H1 (cell line): ENCODE data around the gene GPS1. TPM values are rescaled to one million over a fixed set of nuclear protein-coding genes. Genes with fewer than 3 reads are reported as not detected.
A peak's percentile ranks its signal among the peaks of the same experiment; 100 is the strongest.

ENCODE experiments used
- CTCF ChIA-PET: fragments of 300-600 bp; sonication (Branson Sonifier 250); formaldehyde crosslinking; loops from one replicate; lab custom pipeline; 2021; ENCODE audit not compliant: partially characterized antibody; lab: Charles Lee
- POLR2A ChIA-PET: fragments of 300-600 bp; sonication (Branson Sonifier 250); formaldehyde crosslinking; loops from one replicate; lab custom pipeline; 2021; ENCODE audit warnings: inconsistent platforms; ENCODE audit not compliant: partially characterized antibody; lab: Charles Lee
- DNase-seq, 2 experiments: peaks; one replicate each; pipeline versions ENCODE4 v3.0.0 to v3.0.0-alpha.2; 2010 to 2022; ENCODE audit warnings: low spot score in 2 of 2, low read depth in 1 of 2, mixed read lengths in 1 of 2
- FAIRE-seq: peaks from 2 replicates; lab custom pipeline; 2011; peaks lifted over from hg19 to GRCh38; lab: Jason Lieb, UNC
- H2AFZ ChIP-seq: 2 replicates; pipeline ENCODE4 v1.8.1; 2012; ENCODE audit warnings: low read length, inconsistent platforms
- H2AK5ac ChIP-seq: 2 replicates; pipeline ENCODE4 v1.6.1; 2013; ENCODE audit warnings: low read depth, low read length
- H2BK120ac ChIP-seq: replicated peaks from 2 replicates; pipeline ENCODE3; 2013; ENCODE audit warnings: low read depth, low read length, inconsistent platforms
- H2BK12ac ChIP-seq: 2 replicates; pipeline ENCODE4 v1.6.1; 2013; ENCODE audit warnings: low read depth, low read length
- H2BK15ac ChIP-seq: 2 replicates; pipeline ENCODE4 v1.6.1; 2013; ENCODE audit warnings: low read length
- H2BK20ac ChIP-seq: 2 replicates; pipeline ENCODE4 v1.6.1; 2013; ENCODE audit warnings: low read length
- H2BK5ac ChIP-seq: 2 replicates; pipeline ENCODE4 v1.6.1; 2013; ENCODE audit warnings: low read depth, low read length
- H3K14ac ChIP-seq: 2 replicates; pipeline ENCODE4 v1.6.1; 2013; ENCODE audit warnings: inconsistent platforms; ENCODE audit not compliant: insufficient read length
- H3K18ac ChIP-seq: 2 replicates; pipeline ENCODE4 v1.6.1; 2013; ENCODE audit warnings: low read length; ENCODE audit errors: extremely low read depth
- H3K23ac ChIP-seq: 2 replicates; pipeline ENCODE4 v1.6.1; 2013; ENCODE audit warnings: inconsistent platforms; ENCODE audit not compliant: insufficient read length
- H3K23me2 ChIP-seq: 2 replicates; pipeline ENCODE4 v1.6.1; 2013; ENCODE audit warnings: low read depth, low read length
- H3K27ac ChIP-seq: 2 replicates; pipeline ENCODE4 v1.6.1; 2011; ENCODE audit warnings: low read depth, low read length, inconsistent platforms
- H3K27me3 ChIP-seq, 4 experiments: replicated peaks in 1 of 4; 1 replicate in 1 of 4; 2 replicates in 3 of 4; pipeline versions ENCODE4 v1.6.1 to v1.8.1; 2011 to 2013; ENCODE audit warnings: low read length in 3 of 4, mild to moderate bottlenecking in 3 of 4, inconsistent platforms in 2 of 4, mixed read lengths in 2 of 4, moderate library complexity in 1 of 4; ENCODE audit not compliant: control insufficient read depth in 3 of 4, insufficient read depth in 3 of 4; ENCODE audit errors: extremely low read depth in 1 of 4
- H3K36me3 ChIP-seq, 4 experiments: 2 replicates each; pipeline versions ENCODE4 v1.6.1 to v1.8.1; 2011 to 2013; ENCODE audit warnings: mild to moderate bottlenecking in 4 of 4, low read length in 3 of 4, moderate library complexity in 2 of 4, control low read depth in 1 of 4, inconsistent platforms in 1 of 4; ENCODE audit not compliant: insufficient read depth in 4 of 4, control insufficient read depth in 2 of 4
- H3K4ac ChIP-seq: replicated peaks from 2 replicates; pipeline ENCODE3; 2013; ENCODE audit warnings: low read length, low read depth, mixed read lengths, inconsistent platforms; ENCODE audit not compliant: insufficient read length
- H3K4me1 ChIP-seq, 4 experiments: replicated peaks in 1 of 4; 1 replicate in 1 of 4; 2 replicates in 3 of 4; pipeline versions ENCODE4 v1.6.1 to v1.8.1; 2011 to 2013; ENCODE audit warnings: low read length in 3 of 4, inconsistent platforms in 2 of 4, mixed read lengths in 1 of 4; ENCODE audit not compliant: insufficient read depth in 4 of 4, control insufficient read depth in 3 of 4
- H3K4me2 ChIP-seq, 2 experiments: 2 replicates each; pipeline versions ENCODE4 v1.6.1 to v1.8.1; 2011 to 2013; ENCODE audit warnings: low read depth in 2 of 2, low read length in 2 of 2, control low read depth in 1 of 2, inconsistent platforms in 1 of 2, mild to moderate bottlenecking in 1 of 2; ENCODE audit not compliant: insufficient read depth in 1 of 2
- H3K4me3 ChIP-seq, 4 experiments: fragments of 200-600, 300-600 bp in 1 of 4; sonication (generic), shearing (Covaris generic), sonication (Bioruptor Twin) in 1 of 4; 2 replicates each; pipeline versions ENCODE4 v1.5.1 to v1.8.1; 2011 to 2016; ENCODE audit warnings: low read length in 4 of 4, low read depth in 3 of 4, control low read depth in 2 of 4, inconsistent platforms in 2 of 4, mild to moderate bottlenecking in 2 of 4, mixed read lengths in 1 of 4, moderate library complexity in 1 of 4; ENCODE audit not compliant: insufficient read depth in 2 of 4; ENCODE audit errors: extremely low read depth in 1 of 4
- H3K56ac ChIP-seq: replicated peaks from 2 replicates; pipeline ENCODE3; 2013; ENCODE audit warnings: low read depth, mild to moderate bottlenecking, mixed read lengths, low read length, inconsistent platforms; ENCODE audit not compliant: insufficient read length
- H3K79me1 ChIP-seq: 2 replicates; pipeline ENCODE4 v1.6.1; 2013; ENCODE audit warnings: low read depth, low read length, control low read depth
- H3K79me2 ChIP-seq, 2 experiments: 2 replicates each; pipeline versions ENCODE4 v1.6.1 to v1.8.1; 2012 to 2013; ENCODE audit warnings: low read length in 2 of 2, mild to moderate bottlenecking in 2 of 2, inconsistent platforms in 1 of 2; ENCODE audit not compliant: insufficient read depth in 2 of 2, control insufficient read depth in 1 of 2
- H3K9ac ChIP-seq, 4 experiments: replicated peaks in 1 of 4; 1 replicate in 1 of 4; 2 replicates in 3 of 4; pipeline versions ENCODE4 v1.6.1 to v1.8.1; 2011 to 2013; ENCODE audit warnings: low read depth in 3 of 4, low read length in 3 of 4, control low read depth in 2 of 4, mild to moderate bottlenecking in 2 of 4, moderate library complexity in 2 of 4, inconsistent platforms in 1 of 4; ENCODE audit errors: extremely low read depth in 1 of 4
- H3K9me3 ChIP-seq, 2 experiments: 2 replicates each; pipeline versions ENCODE4 v1.6.1 to v1.8.1; 2012 to 2013; ENCODE audit warnings: mild to moderate bottlenecking in 2 of 2, moderate library complexity in 2 of 2, control low read depth in 1 of 2, inconsistent platforms in 1 of 2, low read depth in 1 of 2, low read length in 1 of 2, mixed read lengths in 1 of 2; ENCODE audit not compliant: insufficient read depth in 2 of 2
- H4K20me1 ChIP-seq, 2 experiments: replicated peaks in 1 of 2; 2 replicates each; pipeline versions ENCODE3 to v1.8.1; 2011 to 2013; ENCODE audit warnings: inconsistent platforms in 2 of 2, low read length in 2 of 2, mild to moderate bottlenecking in 1 of 2; ENCODE audit not compliant: insufficient read depth in 2 of 2, control insufficient read depth in 1 of 2
- H4K5ac ChIP-seq: 2 replicates; pipeline ENCODE4 v1.6.1; 2013; ENCODE audit warnings: low read length, low read depth, mixed read lengths, inconsistent platforms; ENCODE audit not compliant: insufficient read length
- H4K8ac ChIP-seq: 2 replicates; pipeline ENCODE4 v1.8.0; 2013; ENCODE audit warnings: mild to moderate bottlenecking, moderate library complexity, low read length, inconsistent platforms; ENCODE audit not compliant: insufficient read depth; ENCODE audit errors: extremely low read depth
- H4K91ac ChIP-seq: replicated peaks from 2 replicates; pipeline ENCODE3; 2013; ENCODE audit warnings: low read length, mixed read lengths, inconsistent platforms; ENCODE audit not compliant: insufficient read length
- KDM1A ChIP-seq: fragments of 200-600, 300-600 bp; sonication (generic); IDR thresholded peaks from 2 replicates; pipeline ENCODE4 v1.7.1; 2016; ENCODE audit warnings: mild to moderate bottlenecking, low read length, borderline replicate concordance
- KDM5A ChIP-seq: fragments of 200-600 bp; IDR thresholded peaks from 2 replicates; pipeline ENCODE4 v1.7.1; 2012; ENCODE audit warnings: mild to moderate bottlenecking, low read length, inconsistent platforms, mixed read lengths
- MAFK ChIP-seq: IDR thresholded peaks from 2 replicates; pipeline ENCODE4 v1.6.1; 2012; ENCODE audit warnings: low read depth, mild to moderate bottlenecking, improper control_type of control experiment, low read length
- POLR2A ChIP-seq, 2 experiments: IDR thresholded peaks; 1 replicate in 1 of 2; 2 replicates in 1 of 2; pipeline ENCODE4 v1.6.1; 2011; ENCODE audit warnings: low read depth in 2 of 2, low read length in 2 of 2, mild to moderate bottlenecking in 2 of 2; ENCODE audit errors: control extremely low read depth in 1 of 2
- RAD21 ChIP-seq, 2 experiments: IDR thresholded peaks in 1 of 2; conservative IDR thresholded peaks in 1 of 2; 2 replicates each; pipeline ENCODE4 v1.6.1; 2011; ENCODE audit warnings: low read depth in 2 of 2, low read length in 2 of 2, improper control_type of control experiment in 1 of 2, inconsistent platforms in 1 of 2, mild to moderate bottlenecking in 1 of 2, moderate library complexity in 1 of 2
- TEAD4 ChIP-seq: IDR thresholded peaks from 2 replicates; pipeline ENCODE4 v1.6.1; 2012; ENCODE audit warnings: low read depth, low read length, inconsistent platforms, mixed read lengths
- ZNF274 ChIP-seq: IDR thresholded peaks from 2 replicates; pipeline ENCODE4 v1.7.0; 2012; ENCODE audit warnings: low read length, borderline replicate concordance; ENCODE audit errors: extremely low read depth
- WGBS, 2 experiments: shearing (Covaris generic) in 1 of 2; methylation state at CpG; one replicate each; pipeline versions ENCODE4 v1.1.6 to v1.1.7; 2013 to 2015; ENCODE audit warnings: low lambda C conversion rate in 2 of 2, mixed read lengths in 2 of 2, inconsistent platforms in 1 of 2, low coverage in 1 of 2, missing lambda C conversion rate in 1 of 2; ENCODE audit not compliant: insufficient replicate concordance in 2 of 2, insufficient coverage in 1 of 2, insufficient read length in 1 of 2; ENCODE audit errors: extremely low coverage in 1 of 2, missing lambda C conversion rate in 1 of 2; 5-methylcytosine and 5-hydroxymethylcytosine counted together
- long read RNA-seq, 2 experiments: library from RNA in 1 of 2; library from capped mRNA in 1 of 2; stranded (forward); transcript quantifications; one replicate each; pipeline ENCODE4 v2.0.0, GENCODE V29; 2021; ENCODE audit warnings: inconsistent platforms in 1 of 2
- polyA minus RNA-seq, 3 experiments: library from RNA; depleted of rRNA, polyadenylated mRNA; stranded (reverse); fragments of >200 nt; gene quantifications; 1 replicate in 2 of 3; 2 replicates in 1 of 3; pipeline ENCODE4 v1.2.3, GENCODE V29; 2011
- polyA plus RNA-seq, 7 experiments: library from polyadenylated mRNA; depleted of rRNA in 3 of 7; stranded (reverse) in 5 of 7; unstranded in 2 of 7; fragments of >200 nt in 5 of 7; fragments of 200-250 nt in 2 of 7; gene quantifications; 1 replicate in 5 of 7; 2 replicates in 1 of 7; 4 replicates in 1 of 7; pipeline versions ENCODE4 v1.2.1 to v1.2.3, GENCODE V29; 2011 to 2013; ENCODE audit warnings: missing spikeins in 2 of 7, mixed read lengths in 2 of 7
- total RNA-seq: library from RNA; stranded (reverse); fragmentation: NEBNext Ultra II Directional; extraction: Animal tissue kit (Norgen Biotek cat#: 25700); gene quantifications from 2 replicates; pipeline ENCODE4 v1.2.1, GENCODE V29; 2021

GPS1 gene
- total RNA-seq, result 153 and 157 TPM in 2 replicates
- polyA plus RNA-seq (2011; rRNA removed), result 277 and 354 TPM in 2 replicates
- polyA plus RNA-seq (2011; cell fraction: cytosol; rRNA removed), result 226 TPM
- polyA plus RNA-seq (2011; cell fraction: nucleus; rRNA removed), result 351 TPM
- polyA plus RNA-seq (2012, experiment 1 of 2), result 127 to 186 TPM (median 168 TPM) in 4 replicates
- 200 TPM for polyA plus RNA-seq (2012, experiment 2 of 2)
- polyA plus RNA-seq (2013, experiment 1 of 2), result 99.3 TPM
- polyA plus RNA-seq (2013, experiment 2 of 2), result 100 TPM
- polyA minus RNA-seq (2011; rRNA and poly(A)+ RNA removed), result 137 and 141 TPM in 2 replicates
- polyA minus RNA-seq (2011; cell fraction: cytosol; rRNA and poly(A)+ RNA removed), result 110 TPM
- 96.5 TPM for polyA minus RNA-seq (2011; cell fraction: nucleus; rRNA and poly(A)+ RNA removed)
- long read RNA-seq, experiment 1, transcript GPS1-208 (13 exons, 1,874 nt), result major isoform, 28 of 135 reads
- long read RNA-seq, experiment 1, partial matches to known transcripts, result 81 of 135 reads
- long read RNA-seq, experiment 1, other reads (novel, unspliced or antisense), result 15 of 135 reads
- long read RNA-seq, experiment 2, transcript GPS1-226 (13 exons, 1,839 nt), result minor isoform, 15 of 98 reads
- long read RNA-seq, experiment 2, transcript GPS1-201 (13 exons, 1,842 nt), result minor isoform, 13 of 98 reads
- long read RNA-seq, experiment 2, transcript GPS1-208 (13 exons, 1,874 nt), result major isoform, 38 of 98 reads
- long read RNA-seq, experiment 2, partial matches to known transcripts, result 15 of 98 reads
- long read RNA-seq, experiment 2, other reads (novel, unspliced or antisense), result 13 of 98 reads

DNA sequence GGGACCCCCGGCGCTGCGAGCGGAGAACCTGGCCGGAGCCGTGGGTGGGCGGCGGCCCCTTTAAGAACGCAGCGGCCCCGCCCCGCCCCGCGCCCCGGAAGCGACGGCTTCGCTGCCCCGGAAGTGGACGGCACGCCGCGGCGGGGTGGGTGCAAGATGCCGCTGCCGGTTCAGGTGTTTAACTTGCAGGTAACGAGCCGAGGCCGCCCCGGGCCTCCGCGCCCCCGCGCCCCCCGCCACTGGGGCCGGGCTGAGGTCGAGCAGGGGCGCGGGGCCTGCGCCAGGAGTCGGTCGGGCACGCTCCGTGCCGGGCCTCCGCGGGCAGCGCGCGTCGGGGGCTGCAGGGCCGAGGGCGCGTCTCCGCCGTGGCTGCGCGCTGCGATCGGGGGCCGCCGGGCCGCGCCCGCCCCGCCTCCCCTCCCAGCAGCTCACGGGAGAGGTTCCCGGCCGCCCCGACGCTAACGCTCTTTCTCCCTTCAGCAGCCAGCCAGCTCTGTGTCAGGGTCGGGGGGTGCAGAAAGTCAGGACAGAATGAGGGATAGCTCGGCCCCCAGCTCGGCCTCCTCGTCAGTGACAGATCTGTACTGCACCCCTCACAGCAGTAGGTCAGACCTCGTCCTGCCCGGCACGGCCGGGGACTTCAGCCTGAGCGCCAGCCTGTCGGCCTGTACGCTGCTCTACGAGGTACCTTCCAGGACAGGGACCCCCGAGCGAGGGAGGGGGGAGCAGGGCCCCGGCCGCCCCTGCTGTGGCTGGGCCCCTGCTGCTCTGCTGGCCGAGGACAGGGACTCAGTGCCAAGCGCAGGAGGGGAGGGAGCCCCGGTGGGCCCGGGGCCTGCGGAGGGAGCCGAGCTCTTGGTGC lies at the start of gene GPS1, which contains the start of gene RFNG:
Gene GPS1, plus strand, starts transcription at position 123 of the 862 bp plus-strand sequence. Its CDS starts 34 bp downstream, at position 157.
Gene RFNG, minus strand, starts transcription at position 36 of the 862 bp plus-strand sequence. CDS start 45 bp downstream, outside the sequence.
- Histone ChIP-seq H3K56ac (peak within 1 kb of the TSS; percentile 46), H3K79me2 (peaks cover 0 to 12% of the 10 kb centered on the region in 2 experiments; a peak in 1 of 4 replicates), H3K4ac (peak within 1 kb of the TSS; percentile 21), H2AK5ac (no peak within 1 kb of the TSS), H3K23ac (no peak within 1 kb of the TSS), H3K4me1 (peaks cover 0 to 11% (median 6%) of the 10 kb centered on the region in 4 experiments; a peak in 5 of 7 replicates), H4K91ac (peak within 1 kb of the TSS; percentile 25), H2BK120ac (no peak within 1 kb of the TSS), H4K5ac (peak within 1 kb of the TSS; percentile 24), H2BK12ac (no peak within 1 kb of the TSS), H3K9me3 (no peaks in the 10 kb centered on the region), H3K27ac (no peak within 1 kb of the TSS), H2BK5ac (no peak within 1 kb of the TSS), H3K23me2 (peaks cover 6% of the 10 kb centered on the region; the same call in 1 of the 2 replicates), H3K9ac (peak within 1 kb of the TSS; percentile 38 to 62 (median 50); a peak in 5 of 7 replicates), H3K18ac (peak within 1 kb of the TSS; percentile 60), H3K79me1 (peaks cover 6% of the 10 kb centered on the region; the same call in 1 of the 2 replicates), H2BK15ac (no peak within 1 kb of the TSS), H2BK20ac (no peak within 1 kb of the TSS), H3K4me2 (peak within 1 kb of the TSS; percentile 77 to 97), H3K4me3 (peak within 1 kb of the TSS; percentile 72 to 94 (median 86)), H3K27me3 (no peaks in the 10 kb centered on the region; a peak in 1 of 7 replicates), H4K8ac (peak within 1 kb of the TSS; percentile 51), H4K20me1 (peaks cover 4 to 18% of the 10 kb centered on the region in 2 experiments), H2AFZ (no peak within 1 kb of the TSS), H3K14ac (no peak within 1 kb of the TSS), H3K36me3 (peaks cover 5 to 34% (median 16%) of the 10 kb centered on the region in 4 experiments)
- FAIRE-seq, result no peak
- WGBS, 2 experiments, result 4% methylated on average over 21 of the region's 94 CpGs; no CpG with 5 or more reads in 1 of the 2 experiments
- ChIA-PET CTCF (interaction anchor here (0.6 to 5.4 kb wide), 5 partner anchors 9 to 53 kb away, joined by 3 to 40 read pairs (median 4); partner anchors contain the start of genes DCXR and RAC3), POLR2A (interaction anchor here (1.0 to 13.2 kb wide), 13 partner anchors 9 to 44 kb away, joined by 3 to 161 read pairs (median 4); partner anchors contain the start of genes DCXR, DUS1L and RAC3)
- DNase-seq, result peak in 1 of 2 experiments; percentile 86
- no peak for TF ChIP-seq ZNF274
- TF ChIP-seq RAD21 (IDR thresholded peaks at IDR 0.05 in 1 of 2, conservative IDR thresholded peaks at IDR 0.05 in 1 of 2; ENCODE audit: low read depth in 2 of 2, low read length in 2 of 2), result no peak
- TF ChIP-seq KDM5A, result no peak
- no peak for TF ChIP-seq MAFK
- TF ChIP-seq TEAD4, result no peak
- no peak; a peak in 1 of 3 replicates for TF ChIP-seq POLR2A (IDR thresholded peaks at IDR 0.05; ENCODE audit: control extremely low read depth in 1 of 2, low read depth in 2 of 2, low read length in 2 of 2)
- TF ChIP-seq KDM1A, result no peak
